SHP77 (cell line): Measurements from ENCODE around the gene SLC6A12.
"Not testable (repeated sequence)": the region's sequence is repeated elsewhere in the genome, so short reads cannot be mapped to it uniquely, and the experiment has no call there.

Experiments used
- DNase-seq, 2 experiments: peaks; one replicate each; lab custom pipeline; 2025; lab: John Stamatoyannopoulos, UW

Gene SLC6A12

DNA sequence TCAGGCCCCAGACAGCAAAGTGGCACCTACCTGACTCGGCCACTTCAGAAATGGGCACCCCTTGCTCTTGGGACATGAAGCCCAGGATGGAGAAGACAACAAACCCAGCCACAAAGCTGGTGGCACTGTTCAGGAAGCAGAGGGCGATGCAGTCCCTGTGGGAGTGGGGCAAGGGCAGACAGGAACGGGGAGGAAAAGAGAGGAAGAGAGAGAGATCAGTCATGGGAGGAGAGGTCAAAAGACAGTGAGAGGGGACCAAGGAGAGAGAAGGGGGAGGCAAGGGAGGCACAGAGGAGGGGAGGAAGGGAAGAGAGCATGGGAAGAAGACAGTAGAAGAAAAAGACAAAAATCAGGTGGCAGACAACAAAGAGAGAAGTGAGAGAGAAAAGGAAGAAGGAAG is 16.6 kb downstream of the SLC6A12 start:
- DNase-seq: no peak

DNA sequence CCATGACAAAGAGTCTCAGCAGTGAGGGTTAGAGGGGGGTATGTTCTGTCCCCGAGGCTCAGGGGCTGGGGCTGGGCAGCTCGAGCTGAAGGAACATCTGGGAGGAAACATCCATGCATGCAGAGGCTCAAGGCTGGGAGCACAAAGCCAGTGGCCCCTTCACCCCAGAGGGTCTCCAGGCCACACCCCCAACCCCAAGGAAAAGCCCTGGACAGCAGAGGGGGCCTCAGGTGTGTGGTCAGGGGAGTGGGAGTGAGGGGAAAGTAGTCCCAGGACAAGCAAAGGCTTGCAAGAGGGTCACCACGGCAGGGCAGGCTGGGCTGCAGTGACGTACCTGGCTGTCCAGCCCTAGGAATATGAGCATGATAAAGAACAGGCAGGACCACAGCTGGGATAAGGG is 17.5 kb downstream of the SLC6A12 start:
- no peak for DNase-seq

DNA sequence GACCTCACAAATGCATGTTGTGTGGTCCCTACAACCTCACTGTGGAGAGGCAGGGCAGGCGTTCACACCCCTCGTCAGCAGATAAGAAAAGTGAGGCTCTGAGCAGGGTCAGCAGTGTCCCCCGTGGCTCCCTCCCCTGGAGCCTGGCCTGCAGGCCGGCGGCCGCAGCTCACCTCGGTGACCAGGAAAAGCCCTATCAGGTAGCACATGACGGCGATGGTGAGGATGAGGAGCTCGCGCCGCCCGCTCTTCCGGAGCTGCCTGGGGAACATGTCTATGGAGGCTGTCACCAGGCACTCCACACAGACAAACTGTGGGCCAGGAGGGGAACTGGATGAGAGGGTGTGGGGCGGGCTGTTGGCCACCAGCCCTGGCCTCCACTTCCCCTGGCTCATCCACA is 18.0 kb downstream of the SLC6A12 start:
- DNase-seq: no peak

DNA sequence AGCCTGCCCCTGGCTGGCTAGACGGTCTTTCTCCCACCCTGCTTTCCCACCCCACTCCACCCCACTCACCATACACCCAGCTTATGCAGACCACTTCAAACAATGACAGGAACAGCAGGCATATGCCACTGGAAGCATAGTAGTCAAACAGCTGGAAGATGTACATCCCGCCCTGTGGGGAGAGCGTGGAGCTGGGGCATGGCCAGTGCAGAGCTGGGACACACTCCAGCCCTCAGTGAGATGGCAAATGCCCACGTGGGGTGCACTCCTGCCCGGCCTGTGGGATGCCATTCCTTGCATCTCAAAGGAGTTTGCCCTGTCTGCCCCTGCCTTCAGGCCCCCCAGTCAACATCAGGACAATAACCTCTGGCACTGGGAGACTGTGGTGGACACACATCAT is 18.8 kb downstream of the SLC6A12 start:
- no peak for DNase-seq

DNA sequence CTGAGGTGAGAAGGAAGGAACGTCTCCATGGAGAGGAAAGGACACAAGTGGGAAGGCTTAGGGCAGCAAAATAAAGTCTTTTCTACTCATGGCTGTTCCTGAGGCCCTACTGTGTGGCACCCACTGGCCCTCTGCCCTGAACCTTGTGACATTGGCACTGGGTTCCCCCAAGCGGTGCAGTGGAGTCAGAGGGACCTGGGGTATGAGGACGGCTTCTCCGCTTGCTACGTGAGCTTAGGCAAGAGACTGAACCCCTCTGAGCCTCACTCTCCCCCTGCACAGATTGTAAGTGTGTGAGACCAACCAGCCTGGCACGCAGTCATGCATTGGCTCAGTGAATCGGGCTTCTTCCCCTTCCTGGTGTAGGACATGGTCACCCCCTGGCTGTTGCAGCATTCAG is 19.7 kb downstream of the SLC6A12 start:
- no peak for DNase-seq

DNA sequence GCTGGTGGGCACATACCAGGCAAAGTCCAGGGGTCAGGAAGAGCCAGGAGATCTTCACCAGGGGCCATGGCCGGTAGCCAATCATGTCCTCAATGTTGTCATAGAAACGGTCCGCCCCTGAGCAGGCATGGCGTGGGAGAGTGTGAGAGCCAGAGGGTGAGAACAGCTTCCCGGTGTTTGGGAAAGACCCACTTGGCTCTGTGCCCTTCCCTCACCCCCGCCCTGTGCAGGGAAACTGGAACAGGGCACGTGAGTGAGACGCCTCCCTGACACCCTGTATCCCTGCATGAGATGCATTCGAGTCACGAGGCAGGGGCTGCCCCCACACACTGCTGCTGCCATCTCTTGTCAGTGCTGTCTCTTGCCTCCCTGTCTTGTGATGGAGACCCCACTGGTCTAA is 20.7 kb downstream of the SLC6A12 start:
- no peak for DNase-seq

DNA sequence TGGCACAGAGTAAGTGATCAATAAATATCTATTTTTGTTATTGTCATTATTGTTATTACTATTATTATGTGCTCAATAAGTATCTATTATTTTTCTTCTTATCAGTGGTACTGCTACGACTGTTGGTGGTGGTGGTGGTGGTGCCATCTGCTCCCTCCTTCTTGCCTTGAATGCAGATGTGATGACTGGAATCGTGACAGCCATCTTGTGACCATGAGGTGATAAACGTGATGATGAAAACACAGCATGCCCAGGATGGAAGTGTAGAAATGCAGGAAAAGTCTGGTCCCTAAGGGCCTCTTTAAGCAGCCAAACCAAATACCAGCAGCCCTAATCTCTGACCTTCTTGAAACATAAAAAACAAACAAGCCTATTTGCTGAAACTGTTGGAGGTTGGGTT is 22.4 kb downstream of the SLC6A12 start:
- no peak for DNase-seq

DNA sequence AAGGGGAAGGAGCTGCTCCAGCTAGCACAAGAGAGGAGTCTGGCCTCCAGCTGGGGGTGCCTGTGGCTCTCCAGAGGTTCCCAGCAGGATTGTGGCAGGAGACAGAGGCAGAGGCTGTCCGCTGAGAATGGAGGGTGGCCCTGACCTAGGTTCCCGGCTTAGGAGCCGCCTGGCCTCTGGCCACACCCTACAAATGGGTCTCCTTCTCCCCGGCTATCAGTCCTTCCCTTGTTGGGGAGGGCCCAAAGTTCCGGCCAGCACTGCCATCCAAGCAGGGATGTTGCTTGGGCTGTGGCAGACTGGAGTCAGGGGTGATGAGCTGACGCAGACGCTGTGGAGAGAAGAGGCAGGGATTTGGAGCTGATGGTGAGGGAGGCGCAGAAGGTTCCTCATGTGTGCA is 23.1 kb downstream of the SLC6A12 start:
- no peak for DNase-seq

DNA sequence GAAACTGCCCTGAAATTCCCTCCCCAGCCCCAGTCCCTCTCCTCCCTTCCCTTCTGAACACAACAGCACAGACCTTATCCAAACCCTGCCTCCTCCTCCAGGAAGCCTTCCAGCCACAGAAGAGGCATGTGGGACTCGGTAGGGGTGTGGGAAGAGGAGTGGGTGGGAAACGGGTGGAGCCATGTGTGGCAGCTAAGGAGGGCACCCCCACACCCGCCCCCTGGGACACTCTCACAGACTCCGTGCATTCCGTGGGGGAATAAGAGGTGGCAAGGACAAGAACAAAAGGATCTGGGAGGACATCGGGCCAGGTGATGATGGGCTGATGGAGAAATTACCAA is 24.4 kb downstream of the SLC6A12 start:
- DNase-seq: no peak

DNA sequence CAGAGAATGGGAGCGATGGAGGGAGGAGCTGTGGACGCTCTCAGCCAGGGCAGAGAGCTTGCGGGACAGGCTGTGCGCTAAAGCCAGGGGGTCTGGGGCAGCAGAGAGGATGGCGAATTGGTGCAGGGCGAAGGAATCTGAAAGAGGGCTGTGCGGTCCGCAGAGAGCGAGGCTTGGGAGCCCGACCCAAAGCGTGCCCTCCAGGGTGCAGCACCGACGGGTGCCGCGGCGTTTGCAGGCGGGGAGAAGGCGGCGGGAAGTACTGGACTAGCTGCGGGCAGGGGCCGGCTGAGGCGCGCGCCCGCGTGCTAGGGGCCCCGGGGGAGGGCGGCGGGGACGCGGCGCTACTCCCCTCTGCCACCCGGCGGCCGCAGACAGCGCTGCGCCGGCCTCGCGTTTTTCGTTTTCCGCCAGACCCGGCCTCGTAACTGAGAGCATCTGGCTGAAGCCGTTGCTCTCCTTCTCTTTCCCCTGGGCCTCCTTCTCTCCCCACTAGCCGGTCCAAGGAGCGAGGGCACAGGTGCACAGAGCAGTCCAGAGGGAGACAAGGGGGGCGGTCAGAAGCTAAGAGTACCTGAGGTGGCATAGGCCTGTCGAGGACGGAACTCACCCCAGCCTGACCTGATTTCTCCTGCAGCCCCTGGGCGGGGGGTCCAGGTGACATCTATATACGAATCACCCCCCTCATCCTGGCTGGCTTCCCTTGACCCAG is 24.9 kb downstream of the SLC6A12 start:
- peak in 1 of 2 experiments; percentile 33 for DNase-seq

DNA sequence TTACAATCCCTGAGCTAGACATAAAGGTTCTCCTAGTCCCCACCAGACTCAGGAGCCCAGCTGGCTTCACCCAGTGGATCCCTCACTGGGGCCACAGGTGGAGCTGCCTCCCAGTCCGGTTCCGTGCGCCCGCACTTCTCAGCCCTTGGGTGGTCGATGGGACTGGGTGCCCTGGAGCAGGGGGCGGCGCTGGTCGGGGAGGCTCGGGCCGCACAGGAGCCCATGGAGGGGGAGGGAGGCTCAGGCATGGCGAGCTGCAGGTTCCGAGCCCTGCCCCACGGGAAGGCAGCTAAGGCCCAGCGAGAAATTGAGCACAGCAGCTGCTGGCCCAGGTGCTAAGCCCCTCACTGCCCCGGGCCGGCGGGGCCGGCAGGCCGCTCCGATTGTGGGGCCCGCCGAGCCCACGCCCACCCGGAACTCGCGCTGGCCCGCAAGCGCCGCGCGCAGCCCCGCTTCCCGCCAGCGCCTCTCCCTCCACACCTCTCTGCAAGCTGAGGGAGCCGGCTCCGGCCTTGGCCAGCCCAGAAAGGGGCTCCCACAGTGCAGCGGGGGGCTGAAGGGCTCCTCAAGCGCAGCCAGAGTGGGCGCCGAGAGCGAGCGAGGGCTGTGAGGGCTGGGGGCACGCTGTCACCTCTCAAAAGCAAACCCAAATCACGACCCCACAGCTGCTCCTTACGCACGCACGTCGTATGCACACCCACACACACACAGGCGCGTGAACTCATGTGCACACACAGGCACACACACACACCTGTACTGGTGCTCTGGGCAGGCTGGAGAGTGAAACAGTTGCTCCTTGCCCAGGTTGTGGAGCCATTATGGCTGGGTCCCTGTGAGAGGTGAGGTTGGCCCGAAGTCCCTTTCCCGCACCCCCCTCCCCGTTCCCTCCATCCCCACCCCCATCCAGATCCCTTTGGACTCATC is 25.7 kb downstream of the SLC6A12 start:
- not testable (repeated sequence) for DNase-seq

DNA sequence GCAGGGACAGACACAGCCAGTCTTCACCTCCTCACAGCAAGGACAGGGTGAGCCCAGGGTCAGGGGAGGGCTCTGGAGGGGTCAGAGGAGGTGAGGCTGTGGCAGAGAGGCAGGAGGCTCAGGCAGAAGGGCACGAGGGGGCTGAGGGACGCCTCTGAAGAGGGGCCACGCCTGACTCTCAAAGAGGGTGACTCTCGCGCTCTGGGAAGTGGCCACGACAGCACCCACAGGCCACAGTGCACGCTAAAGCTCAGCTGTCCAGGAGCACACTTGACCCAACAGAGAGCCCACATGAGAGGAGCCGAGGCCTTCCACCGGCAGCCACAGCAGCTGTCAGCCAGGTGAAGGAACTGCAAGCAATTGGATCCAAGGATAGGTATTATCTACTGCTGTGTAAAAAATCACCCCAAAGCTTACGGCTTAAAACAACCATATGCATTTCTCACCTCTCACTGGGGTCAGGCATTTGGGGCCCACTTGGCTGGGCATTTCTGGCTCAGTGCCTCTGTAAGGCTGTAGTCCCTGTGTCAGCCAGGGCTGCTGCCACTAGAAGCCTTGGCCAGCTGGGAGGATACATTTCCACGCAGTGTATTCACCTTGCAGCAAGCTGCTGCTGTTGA is 27.8 kb downstream of the SLC6A12 start:
- no peak for DNase-seq

DNA sequence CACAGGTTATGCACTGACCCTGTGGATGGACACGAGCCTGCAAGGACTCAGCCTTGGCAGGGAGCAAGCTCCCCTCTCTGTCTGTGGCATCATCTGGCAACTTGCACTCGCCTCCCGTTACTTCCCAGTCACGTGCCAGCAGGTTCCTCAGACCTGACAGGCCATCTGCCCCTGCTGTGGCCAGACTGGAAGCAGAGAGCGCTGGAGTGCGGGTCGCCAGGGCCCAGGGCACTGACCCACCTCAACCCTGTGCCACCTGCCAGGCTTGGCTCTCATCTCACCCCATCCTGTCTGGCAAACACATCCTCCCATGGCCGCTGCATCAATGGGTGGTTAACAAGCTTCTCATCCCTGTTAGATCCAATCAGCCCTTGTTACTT is 28.4 kb downstream of the SLC6A12 start:
- no peak for DNase-seq

DNA sequence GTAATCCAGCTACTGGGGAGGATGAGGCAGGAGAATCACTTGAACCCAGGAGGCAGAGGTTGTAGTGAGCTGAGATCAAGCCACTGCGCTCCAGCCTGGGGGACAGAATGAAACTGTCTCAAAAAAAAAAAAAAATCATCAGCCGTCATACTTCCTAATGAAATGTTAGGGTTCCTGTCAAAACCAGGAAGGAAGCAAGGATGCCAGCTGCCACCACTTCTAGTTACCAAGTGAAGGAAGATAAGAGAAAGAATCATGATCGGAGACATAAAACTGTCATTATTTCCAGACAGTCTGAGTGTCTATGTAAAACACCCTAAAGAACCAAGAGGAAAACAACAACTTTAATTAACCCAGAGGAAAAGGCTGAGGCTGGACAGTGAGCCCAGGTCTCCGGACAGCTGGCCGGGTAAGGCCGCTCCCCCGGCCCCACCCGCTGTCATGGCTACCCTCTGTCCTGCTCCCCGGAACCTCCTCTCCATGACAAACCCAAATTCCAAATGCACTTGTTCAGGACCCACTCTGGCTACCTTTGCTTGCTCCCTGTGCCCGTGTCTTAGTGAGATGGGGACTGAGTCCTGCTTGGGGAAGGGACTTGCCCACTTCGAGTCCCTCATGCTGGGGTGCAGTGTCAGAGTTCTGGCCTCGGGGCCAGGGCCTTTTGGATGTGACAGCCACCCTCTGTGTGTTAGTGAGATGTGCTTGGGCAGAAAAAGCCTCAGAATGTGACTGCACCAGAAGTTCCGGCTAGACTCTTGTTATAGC is 29.0 kb downstream of the SLC6A12 start:
- no peak for DNase-seq

DNA sequence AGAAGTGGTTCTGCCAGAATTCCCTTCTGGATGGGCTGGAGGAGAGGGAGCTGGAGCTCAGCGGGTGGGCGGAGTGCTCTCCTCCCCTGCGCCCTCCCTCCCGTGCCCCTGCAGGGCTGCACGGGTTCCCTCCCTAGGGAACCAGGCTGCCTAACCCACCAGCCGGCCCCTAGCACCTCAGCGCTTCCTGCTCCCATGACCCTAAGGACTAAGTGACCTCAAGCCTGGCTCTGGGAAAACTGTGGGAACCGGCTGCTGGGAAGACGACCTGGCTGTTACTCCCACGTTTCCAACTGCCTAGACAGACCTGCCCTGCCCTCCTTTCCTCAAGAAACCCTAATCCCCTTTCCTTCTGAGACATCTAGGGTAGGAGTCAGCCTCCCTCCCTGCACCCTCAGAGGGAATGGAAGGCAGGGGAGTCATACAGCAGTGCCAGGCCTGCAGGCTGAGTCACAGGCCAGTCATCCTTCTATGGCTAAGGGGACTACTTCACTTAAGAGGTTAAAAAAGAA is 31.5 kb downstream of the SLC6A12 start:
- no peak for DNase-seq

DNA sequence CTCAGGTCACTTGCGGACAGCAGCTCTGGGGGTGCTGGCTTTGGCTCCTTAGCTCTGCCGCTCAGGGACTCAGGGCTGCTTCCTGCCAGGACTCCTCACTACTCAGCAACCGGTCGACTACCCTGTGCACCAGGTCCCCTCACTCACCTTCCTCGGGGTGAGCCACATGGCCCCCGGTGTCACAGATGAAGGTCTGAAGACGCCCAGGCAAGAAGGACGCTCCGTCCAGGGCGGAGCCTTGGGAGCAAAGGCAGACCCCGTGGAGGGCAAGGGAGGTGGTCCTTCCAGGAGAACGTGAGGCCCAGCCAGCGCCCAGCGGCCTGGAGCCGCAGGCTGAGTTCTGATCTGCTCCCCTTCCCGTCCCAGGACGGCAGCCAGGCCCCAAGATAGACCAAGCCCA is 32.0 kb downstream of the SLC6A12 start:
- no peak for DNase-seq

DNA sequence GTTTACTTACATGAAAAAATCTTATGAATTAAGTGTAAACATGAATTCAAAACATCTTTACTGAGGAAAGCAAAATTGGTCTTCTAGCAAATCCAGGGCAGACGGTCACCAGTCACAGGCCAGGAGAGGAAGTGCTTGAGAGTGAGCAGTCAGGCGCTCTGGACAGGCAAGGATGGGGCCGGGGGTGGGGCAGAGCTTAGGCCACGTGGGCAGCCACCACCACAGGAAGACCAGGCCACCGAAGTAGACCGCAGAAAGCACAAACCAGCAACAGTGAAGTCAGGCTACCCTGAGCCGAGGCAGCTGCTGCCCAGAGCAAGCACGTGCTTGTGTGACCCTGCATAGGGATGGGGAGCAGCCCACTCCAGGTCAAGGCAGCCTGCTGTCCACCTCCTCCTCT is 33.5 kb downstream of the SLC6A12 start:
- no peak for DNase-seq

DNA sequence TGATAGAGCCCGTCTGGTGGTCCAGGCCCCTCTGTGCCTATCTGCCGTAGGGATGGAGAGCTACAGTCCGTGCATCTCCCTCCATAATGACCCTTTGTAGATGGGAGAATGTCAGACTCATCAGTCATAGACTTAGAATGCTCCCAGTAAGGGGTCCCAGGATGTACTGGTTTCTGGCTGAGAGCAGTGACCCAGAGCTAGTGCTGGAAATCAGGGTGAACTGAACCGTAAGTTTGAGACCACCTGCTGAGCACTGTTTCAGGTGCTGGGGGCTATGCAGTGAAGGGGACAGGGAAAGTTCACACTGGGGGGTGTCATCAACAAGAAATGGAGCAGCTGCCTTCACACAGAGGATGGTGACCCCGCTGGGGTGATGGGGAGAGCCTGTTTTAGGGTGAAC is 34.1 kb downstream of the SLC6A12 start:
- DNase-seq: no peak

DNA sequence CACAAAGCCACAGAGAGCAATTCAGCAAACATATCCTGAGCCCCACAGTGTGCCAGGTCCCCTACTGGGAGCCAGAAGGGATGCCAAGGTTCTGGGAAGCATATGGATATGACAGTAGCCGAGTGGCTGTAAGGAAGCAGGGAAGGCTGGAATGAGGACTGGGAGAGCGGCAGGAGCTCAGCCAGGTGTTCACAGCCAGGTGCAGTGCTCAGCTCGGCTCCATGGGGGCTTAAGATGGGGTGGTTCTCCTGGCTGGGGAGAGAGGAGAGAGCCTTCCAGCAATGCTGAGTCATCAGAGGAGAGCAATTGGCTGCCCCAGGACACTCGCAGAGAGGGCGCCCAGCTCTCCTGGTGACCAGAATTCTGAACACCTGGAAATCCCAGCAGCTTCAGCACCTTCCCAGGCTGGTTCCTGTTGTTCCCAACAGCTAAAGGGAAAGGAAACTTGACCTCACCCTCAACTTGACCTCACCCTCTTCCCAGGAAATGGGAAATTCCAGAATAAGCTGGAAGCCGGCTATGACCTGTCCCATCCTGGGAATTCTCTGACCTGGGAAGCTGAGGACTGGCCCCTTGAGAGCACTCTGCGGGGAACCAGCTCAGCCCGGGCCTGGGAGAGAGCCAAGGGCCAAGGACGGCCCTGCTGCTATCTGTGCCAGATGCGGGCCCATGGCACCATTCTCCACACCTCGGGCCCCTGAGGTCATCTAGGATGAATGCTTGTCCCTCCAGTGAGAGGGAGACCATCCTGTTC is 34.6 kb downstream of the SLC6A12 start:
- DNase-seq: no peak

DNA sequence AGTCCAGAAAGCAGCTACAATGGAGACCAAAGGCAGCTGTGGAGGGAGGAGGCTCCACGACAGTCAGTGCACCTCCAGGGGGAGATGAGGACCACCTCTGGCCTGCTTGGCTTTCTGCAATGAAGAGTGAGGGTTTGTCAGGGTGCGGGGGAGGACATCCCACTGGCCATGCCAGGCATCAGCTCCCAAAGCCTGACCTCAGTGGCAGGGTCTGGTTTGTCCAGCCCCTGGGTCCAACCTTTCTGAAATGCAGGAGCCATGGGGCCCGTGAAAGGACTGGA is 35.2 kb downstream of the SLC6A12 start:
- DNase-seq: no peak

DNA sequence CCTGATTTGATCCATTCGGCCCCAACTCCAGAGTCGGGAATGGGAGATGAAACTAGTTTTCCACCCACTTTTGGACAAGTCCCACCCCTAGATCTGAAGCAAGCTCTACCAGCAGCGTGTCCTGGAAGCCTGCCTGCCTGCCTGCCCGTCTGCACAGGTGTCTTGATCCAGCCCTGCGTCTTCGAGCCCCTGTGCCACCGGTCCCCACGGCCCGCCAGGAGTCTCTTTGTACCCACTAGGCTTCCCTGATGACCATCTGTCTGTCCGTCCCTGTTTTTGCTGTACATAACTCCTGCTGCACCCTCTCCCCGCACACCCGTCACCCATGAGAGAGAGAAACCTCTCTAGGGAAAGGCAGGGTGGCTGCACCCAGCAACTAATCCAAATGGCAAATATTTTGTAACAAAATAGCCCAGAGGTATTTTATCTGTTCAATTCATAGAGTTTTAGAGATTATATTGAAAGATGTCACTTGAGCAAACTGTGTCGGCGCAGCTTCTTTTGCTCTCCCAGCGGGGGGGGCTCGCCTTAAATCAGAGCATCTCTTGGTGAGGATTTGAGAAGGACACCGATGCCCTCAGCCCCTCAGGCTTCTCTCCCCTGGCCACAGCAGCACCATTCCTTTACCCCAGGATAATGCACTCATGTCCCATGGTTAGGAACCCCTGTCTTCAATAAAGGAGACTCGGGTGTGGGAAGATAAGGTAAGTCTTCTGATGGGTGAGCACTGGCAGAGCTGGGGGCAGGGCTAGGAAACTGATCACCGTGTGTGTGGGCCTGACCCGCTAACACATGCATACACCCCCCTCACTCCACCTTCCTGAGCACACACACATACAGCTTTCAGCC is 35.8 kb downstream of the SLC6A12 start:
- DNase-seq: no peak
